Gastrocnemius medialis (tissue), 4 donors: ENCODE results near the gene AACS. TPM values are rescaled to one million over a fixed set of nuclear protein-coding genes. Genes with fewer than 3 reads are reported as not detected.

Experiments
- ATAC-seq, 2 donors: fragments of 150-250 bp; one replicate each; pipeline ENCODE4 v1.9.1; 2016
- DNase-seq, 2 donors: peaks; one replicate each; pipeline ENCODE4 v3.0.0-alpha.2; 2019
- H3K27ac ChIP-seq, 4 donors: fragments of 200-600 bp; sonication (generic); 1 replicate in 1 of 4; 2 replicates in 3 of 4; pipeline ENCODE4 v1.5.1; 2016 to 2018; ENCODE audit warnings: mild to moderate bottlenecking in 2 of 4, moderate library complexity in 1 of 4
- H3K27me3 ChIP-seq, 3 donors: fragments of 200-600 bp; sonication (generic) in 2 of 3; 1 replicate in 1 of 3; 2 replicates in 2 of 3; pipeline versions ENCODE4 v1.5.1 to v1.6.0; 2016 to 2019; ENCODE audit warnings: mild to moderate bottlenecking in 1 of 3, moderate library complexity in 1 of 3
- H3K36me3 ChIP-seq, 2 donors: fragments of 200-600 bp; sonication (generic) in 1 of 2; one replicate each; pipeline ENCODE4 v1.5.1; 2017 to 2018
- H3K4me1 ChIP-seq, 2 donors: fragments of 200-600 bp; sonication (generic) in 1 of 2; one replicate each; pipeline ENCODE4 v1.5.1; 2016 to 2017; ENCODE audit warnings: mild to moderate bottlenecking in 2 of 2
- H3K4me3 ChIP-seq, 4 donors: fragments of 200-600 bp; sonication (generic) in 3 of 4; 1 replicate in 1 of 4; 2 replicates in 3 of 4; pipeline ENCODE4 v1.5.1; 2016 to 2019; ENCODE audit warnings: mild to moderate bottlenecking in 2 of 4
- H3K9me3 ChIP-seq, 3 donors: fragments of 200-600 bp; sonication (generic) in 2 of 3; 1 replicate in 1 of 3; 2 replicates in 2 of 3; pipeline ENCODE4 v1.5.1; 2016 to 2019
- CTCF ChIP-seq, 5 experiments: fragments of 450-650 bp in 3 of 5; fragments of 200-600 bp in 2 of 5; sonication (generic) in 2 of 5; IDR thresholded peaks in 4 of 5; conservative IDR thresholded peaks in 1 of 5; 1 replicate in 4 of 5; 2 replicates in 1 of 5; pipeline ENCODE4 v1.5.1; 2016 to 2019; ENCODE audit warnings: antibody characterized with exemption in 5 of 5, mild to moderate bottlenecking in 3 of 5, moderate library complexity in 3 of 5
- POLR2A ChIP-seq, 2 donors: fragments of 450-650 bp; IDR thresholded peaks; one replicate each; pipeline ENCODE4 v1.6.1; 2017; ENCODE audit warnings: antibody characterized with exemption in 2 of 2, mild to moderate bottlenecking in 2 of 2, moderate library complexity in 2 of 2
- in situ Hi-C, 4 donors: fragments of 200-750 bp; cut with MboI; loops; one replicate each; pipeline versions ENCODE4 v1.15.0 to v1.8.0; 2017; ENCODE audit warnings: low sequenced_read_pairs in 4 of 4
- intact Hi-C: fragments of 100-400 bp; cut with DNase I; formaldehyde crosslinking; loops from one replicate; pipeline ENCODE4 v1.15.1; 2023; ENCODE audit warnings: low total_unique reads
- total RNA-seq, 4 donors: library from RNA; depleted of rRNA; stranded (reverse); fragments of >200 nt; gene quantifications; one replicate each; pipeline versions ENCODE4 v1.1.0 to v1.2.3, GENCODE V29; 2016

AACS gene
- total RNA-seq, 4 donors from 2014 or later, result 6.0 to 11.8 (median 8.8) TPM

DNA sequence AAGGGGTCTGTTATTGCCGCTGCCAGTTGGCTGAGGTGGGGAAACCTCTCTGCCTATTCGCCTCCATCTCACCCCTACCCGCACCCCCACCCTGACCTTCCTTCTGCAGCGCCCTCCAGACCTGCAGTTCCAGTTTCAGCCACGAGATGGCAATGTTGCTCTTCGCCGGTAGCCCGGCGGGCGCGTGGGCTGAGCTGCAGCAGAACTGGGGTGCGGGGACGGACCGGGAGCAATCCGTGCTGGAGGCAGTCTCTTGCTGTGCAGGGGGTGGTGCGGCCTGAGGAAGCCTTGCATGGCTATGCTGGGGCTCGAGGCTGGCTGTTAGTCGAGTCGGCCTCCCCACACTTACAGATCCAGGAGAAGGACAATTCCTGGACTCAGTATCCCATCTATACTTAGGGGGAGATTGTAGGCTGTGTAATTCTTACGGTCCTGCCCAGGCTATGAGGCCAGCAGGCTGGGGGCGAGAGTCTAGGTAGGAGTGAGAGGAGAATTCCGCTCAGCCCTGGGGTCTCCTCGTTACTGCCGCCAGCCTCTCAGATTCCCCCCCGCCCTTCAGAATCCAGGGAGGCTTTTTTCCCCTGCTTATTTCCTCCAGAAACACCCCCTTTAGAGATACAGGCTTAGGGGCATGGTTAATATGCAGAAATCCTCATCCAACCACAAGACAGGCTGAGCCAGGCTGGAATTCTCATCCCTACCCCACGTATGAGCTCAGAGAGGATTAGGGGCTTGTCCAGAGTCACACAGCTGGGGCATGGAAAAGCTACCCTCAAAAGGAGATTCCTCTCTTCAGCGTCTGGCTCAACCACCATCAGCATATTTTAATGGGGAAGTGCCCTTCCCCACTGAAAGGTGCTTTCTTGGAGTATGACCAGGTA lies 118.2 kb downstream of the AACS start:
- Histone ChIP-seq H3K36me3 (no peaks in the 10 kb centered on the region), H3K4me3 (no peak overlapping the region), H3K27ac (no peak overlapping the region), H3K4me1 (peaks cover 7 to 17% of the 10 kb centered on the region in 2 donors), H3K9me3 (no peaks in the 10 kb centered on the region), H3K27me3 (peaks cover 10 to 22% (median 16%) of the 10 kb centered on the region in 3 donors)
- ATAC-seq (peak; percentile 41 to 67), DNase-seq (peak; percentile 26 to 34)
- intact Hi-C loops, result loop anchor here (2.0 to 5.0 kb wide), 3 partner anchors 219 to 1691 kb away; no protein-coding TSS in a partner anchor
- in situ Hi-C loops, result no loop called here
- TF ChIP-seq CTCF (IDR thresholded peaks at IDR 0.05 in 4 of 5, conservative IDR thresholded peaks at IDR 0.05 in 1 of 5) (peak; percentile 81 to 99 (median 93)), POLR2A (IDR thresholded peaks at IDR 0.05) (no peak)

- Histone ChIP-seq H3K4me3 (no peak overlapping the region), H3K27me3 (peaks cover 19 to 31% (median 26%) of the 10 kb centered on the region in 3 donors), H3K27ac (no peak overlapping the region), H3K36me3 (no peaks in the 10 kb centered on the region), H3K9me3 (no peaks in the 10 kb centered on the region), H3K4me1 (peaks cover 7 to 17% of the 10 kb centered on the region in 2 donors)
- DNase-seq, result no peak
- intact Hi-C loops, result loop anchor here (5.0 kb wide), 1 partner anchor 1563 kb away; no protein-coding TSS in a partner anchor
- no peak for ATAC-seq
- TF ChIP-seq POLR2A (IDR thresholded peaks at IDR 0.05) (no peak), CTCF (IDR thresholded peaks at IDR 0.05 in 4 of 5, conservative IDR thresholded peaks at IDR 0.05 in 1 of 5) (no peak)
- in situ Hi-C loops, result no loop called here
Measured at GRCh38 chr12:125184213-125184967, 119.2 kb downstream of the AACS start.

DNA sequence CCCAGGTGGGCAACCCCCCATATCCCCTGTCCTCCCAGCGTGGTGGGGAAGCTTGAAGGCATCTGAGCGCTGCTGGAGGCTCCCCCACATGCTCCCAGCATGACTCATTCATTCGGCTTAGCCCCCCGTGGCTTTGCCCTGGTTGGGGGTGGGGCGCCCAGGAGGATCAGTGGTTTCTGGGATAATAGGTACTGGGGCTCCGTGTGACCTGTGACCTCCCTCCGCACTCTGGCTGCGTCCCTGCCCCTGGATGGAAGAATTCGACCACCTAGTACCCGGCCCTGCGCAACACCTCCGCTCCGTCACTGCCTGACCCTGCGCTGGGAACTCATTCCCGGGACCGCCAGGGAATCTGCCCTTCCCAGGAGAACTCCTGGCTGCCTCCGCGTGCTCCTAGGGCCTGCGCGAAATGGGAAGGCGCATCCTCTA lies 120.1 kb downstream of the AACS start:
- no peak for ATAC-seq
- Histone ChIP-seq H3K9me3 (no peaks in the 10 kb centered on the region), H3K4me1 (peaks cover 7 to 17% of the 10 kb centered on the region in 2 donors), H3K27ac (no peak overlapping the region), H3K4me3 (peak overlapping the region in 1 of 4 donors; percentile 11), H3K27me3 (peaks cover 28 to 38% (median 34%) of the 10 kb centered on the region in 3 donors), H3K36me3 (no peaks in the 10 kb centered on the region)
- intact Hi-C loops, result no loop called here
- TF ChIP-seq CTCF (IDR thresholded peaks at IDR 0.05 in 4 of 5, conservative IDR thresholded peaks at IDR 0.05 in 1 of 5), result no peak
- no peak for TF ChIP-seq POLR2A (IDR thresholded peaks at IDR 0.05)
- in situ Hi-C loops, result no loop called here
- DNase-seq, result no peak

GRCh38 chr12:125185740-125186470 lies 120.7 kb downstream of the AACS start, which contains the start of gene TMEM132B:
TMEM132B (plus strand) TSS chr12:125186386.
- intact Hi-C loops, result no loop called here

More at GRCh38 chr12:125185740-125186470, 120.7 kb downstream of the AACS start, which contains the start of gene TMEM132B:
- DNase-seq (peak; percentile 20 to 33), ATAC-seq (peak; percentile 35 to 61)
- no peak within 1 kb of the TSS for H3K27ac ChIP-seq
- in situ Hi-C loops, result no loop called here
- H3K9me3 ChIP-seq, result no peaks in the 10 kb centered on the region
- peaks cover 28 to 38% (median 34%) of the 10 kb centered on the region in 3 donors for H3K27me3 ChIP-seq
- H3K4me1 ChIP-seq, result peaks cover 7 to 17% of the 10 kb centered on the region in 2 donors
- no peaks in the 10 kb centered on the region for H3K36me3 ChIP-seq
- H3K4me3 ChIP-seq, result peak within 1 kb of the TSS; percentile 40 to 49 (median 43)
- peak in 2 of 5 experiments; percentile 38 to 55 for TF ChIP-seq CTCF (IDR thresholded peaks at IDR 0.05 in 4 of 5, conservative IDR thresholded peaks at IDR 0.05 in 1 of 5)
- TF ChIP-seq POLR2A (IDR thresholded peaks at IDR 0.05), result peak; percentile 22 to 41
